ENCODE data around the gene MZF1. TPM values are rescaled to one million over a fixed set of nuclear protein-coding genes. Genes with fewer than 3 reads are reported as not detected.

Gene MZF1
- total and polyA plus RNA-seq, 9 of the 15 experiments (the other 6 are each of a cell fraction or from before 2014, with no cell fraction given): 0.31 to 29.3 (median 11.5) TPM

DNA sequence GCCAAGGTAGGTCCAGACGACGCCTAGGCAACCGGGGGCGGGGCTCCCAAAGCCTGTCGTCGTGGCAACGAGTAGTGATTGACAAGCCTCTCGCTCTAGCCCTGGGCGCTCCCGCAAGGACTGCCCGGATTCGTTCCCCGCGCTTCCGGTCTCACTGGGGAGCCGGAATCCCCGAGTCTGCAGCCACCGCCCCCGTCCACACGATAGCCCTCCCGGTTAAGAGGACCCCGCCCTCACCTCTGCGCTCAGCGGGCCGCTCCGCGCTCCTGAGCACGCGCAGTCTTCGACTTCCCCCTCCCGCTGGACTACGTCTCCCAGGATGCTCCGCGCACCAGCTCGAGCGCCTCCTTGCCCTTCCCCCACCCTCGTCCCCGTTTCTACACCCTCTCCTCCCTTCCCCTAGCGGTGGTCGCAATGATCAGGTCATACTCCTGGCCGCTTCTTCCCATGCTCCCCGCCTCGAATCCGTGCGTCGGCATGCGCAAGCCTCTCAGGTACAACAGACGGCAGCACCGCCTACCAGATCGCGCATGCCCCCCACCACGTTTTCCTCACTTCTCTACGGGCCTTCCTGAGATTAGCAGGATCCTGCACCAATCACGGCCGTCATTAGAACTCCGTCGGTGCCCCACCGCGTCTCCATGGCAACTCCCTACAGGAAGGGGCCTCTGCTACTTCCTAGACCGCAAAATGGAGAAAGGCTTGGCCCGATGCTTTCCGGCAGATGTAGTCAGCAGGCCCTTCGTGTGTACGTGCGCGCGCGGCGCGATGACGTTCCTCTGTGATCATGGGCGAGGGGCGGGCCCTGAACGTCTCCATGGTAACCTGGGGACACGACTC is at the start of gene MZF1 (continued):
- TF ChIP-seq, protein P1, sequence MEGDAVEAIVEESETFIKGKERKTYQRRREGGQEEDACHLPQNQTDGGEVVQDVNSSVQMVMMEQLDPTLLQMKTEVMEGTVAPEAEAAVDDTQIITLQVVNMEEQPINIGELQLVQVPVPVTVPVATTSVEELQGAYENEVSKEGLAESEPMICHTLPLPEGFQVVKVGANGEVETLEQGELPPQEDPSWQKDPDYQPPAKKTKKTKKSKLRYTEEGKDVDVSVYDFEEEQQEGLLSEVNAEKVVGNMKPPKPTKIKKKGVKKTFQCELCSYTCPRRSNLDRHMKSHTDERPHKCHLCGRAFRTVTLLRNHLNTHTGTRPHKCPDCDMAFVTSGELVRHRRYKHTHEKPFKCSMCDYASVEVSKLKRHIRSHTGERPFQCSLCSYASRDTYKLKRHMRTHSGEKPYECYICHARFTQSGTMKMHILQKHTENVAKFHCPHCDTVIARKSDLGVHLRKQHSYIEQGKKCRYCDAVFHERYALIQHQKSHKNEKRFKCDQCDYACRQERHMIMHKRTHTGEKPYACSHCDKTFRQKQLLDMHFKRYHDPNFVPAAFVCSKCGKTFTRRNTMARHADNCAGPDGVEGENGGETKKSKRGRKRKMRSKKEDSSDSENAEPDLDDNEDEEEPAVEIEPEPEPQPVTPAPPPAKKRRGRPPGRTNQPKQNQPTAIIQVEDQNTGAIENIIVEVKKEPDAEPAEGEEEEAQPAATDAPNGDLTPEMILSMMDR (IDR thresholded peaks at IDR 0.05 in 2 of 3, conservative IDR thresholded peaks at IDR 0.05 in 1 of 3; ENCODE audit: insufficient read depth in 2 of 3, low read depth in 1 of 3, low read length in 3 of 3): peak in 2 of 3 experiments; percentile 2 to 30; a peak in 1 of 6 replicates
- TF ChIP-seq ZC3H11A (IDR thresholded peaks at IDR 0.05; ENCODE audit: low read depth, low read length) (0 out of 2 replicates have a peak, but pooled peaks have one; percentile 19), TEAD2 (tag; IDR thresholded peaks at IDR 0.05) (no peak), ZNF134 (CRISPR knock-in tag; conservative IDR thresholded peaks at IDR 0.05) (no peak), ZFPM2 (CRISPR knock-in tag; IDR thresholded peaks at IDR 0.05) (0 out of 2 replicates have a peak, but pooled peaks have one; percentile 61), HMGN3 (IDR thresholded peaks at IDR 0.05; ENCODE audit: borderline replicate concordance, extremely low read depth, insufficient read length, low read depth, low read length) (peak; percentile 48), HNRNPLL (IDR thresholded peaks at IDR 0.05; ENCODE audit: low read depth, low read length, poor library complexity, severe bottlenecking) (peak; percentile 58), NR2C1 (IDR thresholded peaks at IDR 0.05) (peak; percentile 72; the same call in 1 of the 2 replicates), NR2C1 (tag; IDR thresholded peaks at IDR 0.05) (peak; percentile 66; the same call in 1 of the 2 replicates), CREB1 (IDR thresholded peaks at IDR 0.05) (peak; percentile 99), CREB1 (CRISPR knock-in tag; IDR thresholded peaks at IDR 0.05) (peak; percentile 98), ZNF239 (CRISPR knock-in tag; IDR thresholded peaks at IDR 0.05) (no peak), DNMT1 (IDR thresholded peaks at IDR 0.05) (peak; percentile 84; the same call in 1 of the 2 replicates), SLC30A9 (CRISPR knock-in tag; IDR thresholded peaks at IDR 0.05) (no peak), GTF2E2 (tag; IDR thresholded peaks at IDR 0.05) (no peak), TBP (optimal IDR thresholded peaks at IDR 0.05; ENCODE audit: low read depth, low read length) (peak; percentile 74), PHTF2 (CRISPR knock-in tag; IDR thresholded peaks at IDR 0.05) (no peak), BHLHE40 (IDR thresholded peaks at IDR 0.05; ENCODE audit: low read length) (peak; percentile 35; the same call in 1 of the 2 replicates), HEY1 (CRISPR knock-in tag; IDR thresholded peaks at IDR 0.05; ENCODE audit: borderline replicate concordance) (no peak), RBM39 (optimal IDR thresholded peaks at IDR 0.05; ENCODE audit: low read depth, low read length) (peak; percentile 85), ZNF12 (CRISPR knock-in tag; IDR thresholded peaks at IDR 0.05) (peak; percentile 78; the same call in 1 of the 2 replicates), PHF20 (IDR thresholded peaks at IDR 0.05; ENCODE audit: partially characterized antibody) (peak; percentile 77), EGR1 (conservative IDR thresholded peaks at IDR 0.05) (peak; percentile 88)
- TF ChIP-seq, protein P2, sequence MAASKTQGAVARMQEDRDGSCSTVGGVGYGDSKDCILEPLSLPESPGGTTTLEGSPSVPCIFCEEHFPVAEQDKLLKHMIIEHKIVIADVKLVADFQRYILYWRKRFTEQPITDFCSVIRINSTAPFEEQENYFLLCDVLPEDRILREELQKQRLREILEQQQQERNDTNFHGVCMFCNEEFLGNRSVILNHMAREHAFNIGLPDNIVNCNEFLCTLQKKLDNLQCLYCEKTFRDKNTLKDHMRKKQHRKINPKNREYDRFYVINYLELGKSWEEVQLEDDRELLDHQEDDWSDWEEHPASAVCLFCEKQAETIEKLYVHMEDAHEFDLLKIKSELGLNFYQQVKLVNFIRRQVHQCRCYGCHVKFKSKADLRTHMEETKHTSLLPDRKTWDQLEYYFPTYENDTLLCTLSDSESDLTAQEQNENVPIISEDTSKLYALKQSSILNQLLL (CRISPR knock-in tag; IDR thresholded peaks at IDR 0.05; ENCODE audit: borderline replicate concordance): no peak
- TF ChIP-seq, protein P3, sequence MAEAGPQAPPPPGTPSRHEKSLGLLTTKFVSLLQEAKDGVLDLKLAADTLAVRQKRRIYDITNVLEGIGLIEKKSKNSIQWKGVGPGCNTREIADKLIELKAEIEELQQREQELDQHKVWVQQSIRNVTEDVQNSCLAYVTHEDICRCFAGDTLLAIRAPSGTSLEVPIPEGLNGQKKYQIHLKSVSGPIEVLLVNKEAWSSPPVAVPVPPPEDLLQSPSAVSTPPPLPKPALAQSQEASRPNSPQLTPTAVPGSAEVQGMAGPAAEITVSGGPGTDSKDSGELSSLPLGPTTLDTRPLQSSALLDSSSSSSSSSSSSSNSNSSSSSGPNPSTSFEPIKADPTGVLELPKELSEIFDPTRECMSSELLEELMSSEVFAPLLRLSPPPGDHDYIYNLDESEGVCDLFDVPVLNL (CRISPR knock-in tag; IDR thresholded peaks at IDR 0.05; ENCODE audit: low read depth): no peak
- TF ChIP-seq, protein P4, sequence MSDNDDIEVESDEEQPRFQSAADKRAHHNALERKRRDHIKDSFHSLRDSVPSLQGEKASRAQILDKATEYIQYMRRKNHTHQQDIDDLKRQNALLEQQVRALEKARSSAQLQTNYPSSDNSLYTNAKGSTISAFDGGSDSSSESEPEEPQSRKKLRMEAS (CRISPR knock-in tag; IDR thresholded peaks at IDR 0.05): peak; percentile 89

Data from K562 (cell line).